AG04450 (cell line): ENCODE data around the gene ZNF764. TPM values are rescaled to one million over a fixed set of nuclear protein-coding genes. Genes with fewer than 3 reads are reported as not detected.
A peak's percentile ranks its signal among the peaks of the same experiment; 100 is the strongest.

Experiments
- CTCF ChIA-PET: fragments of 300-600, 350-600 bp; formaldehyde crosslinking; extraction: SDS; loops from one replicate; lab custom pipeline; 2022; ENCODE audit warnings: antibody characterized with exemption, inconsistent platforms; lab: Charles Lee
- POLR2A ChIA-PET: fragments of 350-600 bp; formaldehyde crosslinking; extraction: SDS; loops from one replicate; lab custom pipeline; 2021; ENCODE audit warnings: antibody characterized with exemption, inconsistent platforms; lab: Yijun Ruan, JAX
- DNase-seq: peaks from one replicate; pipeline ENCODE4 v3.0.0-alpha.2; 2011; ENCODE audit warnings: low read depth, low spot score
- H3K27ac ChIP-seq: one replicate; pipeline ENCODE4 v1.5.1; 2012; ENCODE audit warnings: low read depth, low read length, control low read depth
- H3K27me3 ChIP-seq: one replicate; pipeline ENCODE4 v1.6.0; 2012; ENCODE audit warnings: low read length; ENCODE audit not compliant: control insufficient read depth, insufficient read depth
- H3K4me3 ChIP-seq: 2 replicates; pipeline ENCODE4 v1.5.1; 2011; ENCODE audit warnings: mild to moderate bottlenecking, low read depth, low read length, control low read depth
- H3K9me3 ChIP-seq: 2 replicates; pipeline ENCODE4 v1.5.1; 2012; ENCODE audit warnings: low read length; ENCODE audit not compliant: control insufficient read depth, insufficient read depth
- CTCF ChIP-seq: IDR thresholded peaks from 2 replicates; pipeline ENCODE4 v1.5.1; 2011; ENCODE audit warnings: low read depth, low read length, control low read depth, inconsistent platforms
- polyA plus RNA-seq: library from polyadenylated mRNA; depleted of rRNA; stranded (reverse); fragments of >200 nt; gene quantifications from 2 replicates; pipeline ENCODE4 v1.2.3, GENCODE V29; 2011

Gene ZNF764
- polyA plus RNA-seq, 1 experiment: 2.5 TPM

- H3K27me3 ChIP-seq: no peaks in the 10 kb centered on the region
- no peak for DNase-seq
- H3K4me3 ChIP-seq: no peak overlapping the region
- no peak for TF ChIP-seq CTCF
- CTCF ChIA-PET: interaction anchor here (1.9 to 8.0 kb wide), 2 partner anchors 25 to 154 kb away, joined by 13 to 45 read pairs; no protein-coding TSS in a partner anchor
- POLR2A ChIA-PET: no interaction called here
- H3K9me3 ChIP-seq: no peaks in the 10 kb centered on the region
- no peak overlapping the region for H3K27ac ChIP-seq
These were observed 45.8 kb upstream of the ZNF764 start for GRCh38 chr16:30603945-30604315.

GRCh38 chr16:30602616-30603277, 44.6 kb upstream of the ZNF764 start:
- no peaks in the 10 kb centered on the region for H3K27me3 ChIP-seq
- no peak overlapping the region for H3K4me3 ChIP-seq
- H3K27ac ChIP-seq: peak overlapping the region; percentile 43
- no peak for DNase-seq
- POLR2A ChIA-PET: interaction anchor here (0.6 to 1.3 kb wide), 4 partner anchors 12 to 56 kb away, joined by 3 to 4 read pairs (median 4); partner anchors contain the start of genes FBRS and ZNF688
- TF ChIP-seq CTCF: no peak
- H3K9me3 ChIP-seq: no peaks in the 10 kb centered on the region
- CTCF ChIA-PET: interaction anchor here (0.7 to 8.0 kb wide), 5 partner anchors 11 to 193 kb away, joined by 3 to 45 read pairs (median 6); partner anchors contain the start of gene DCTPP1

- ChIA-PET CTCF (interaction anchor here (0.9 to 8.0 kb wide), 4 partner anchors 12 to 172 kb away, joined by 3 to 45 read pairs (median 6); partner anchors contain the start of gene DCTPP1), POLR2A (interaction anchor here (1.3 kb wide), 1 partner anchor 57 kb away, joined by 4 read pairs; the partner anchor contains the start of gene FBRS)
- H3K27ac ChIP-seq: no peak overlapping the region
These were observed 43.8 kb upstream of the ZNF764 start for GRCh38 chr16:30601966-30602365.

GRCh38 chr16:30600929-30601328, 42.8 kb upstream of the ZNF764 start:
- CTCF ChIA-PET: interaction anchor here (0.9 to 8.0 kb wide), 3 partner anchors 28 to 152 kb away, joined by 3 to 45 read pairs (median 5); no protein-coding TSS in a partner anchor
- H3K4me3 ChIP-seq: no peak overlapping the region
- TF ChIP-seq CTCF: no peak
- no peak for DNase-seq
- no peaks in the 10 kb centered on the region for H3K27me3 ChIP-seq
- H3K27ac ChIP-seq: no peak overlapping the region
- POLR2A ChIA-PET: no interaction called here
- no peaks in the 10 kb centered on the region for H3K9me3 ChIP-seq

More at GRCh38 chr16:30601966-30602365, 43.8 kb upstream of the ZNF764 start:
- H3K4me3 ChIP-seq: no peak overlapping the region
- H3K27me3 ChIP-seq: no peaks in the 10 kb centered on the region
- no peak for TF ChIP-seq CTCF
- no peak for DNase-seq
- no peaks in the 10 kb centered on the region for H3K9me3 ChIP-seq

- no peak for TF ChIP-seq CTCF
- Histone ChIP-seq H3K4me3 (no peak overlapping the region), H3K27me3 (no peaks in the 10 kb centered on the region), H3K27ac (no peak overlapping the region), H3K9me3 (no peaks in the 10 kb centered on the region)
- DNase-seq: no peak
- ChIA-PET POLR2A (interaction anchor here (0.7 kb wide), 1 partner anchor 71 kb away, joined by 3 read pairs; no protein-coding TSS in a partner anchor), CTCF (interaction anchor here (0.9 to 8.0 kb wide), 3 partner anchors 9 to 151 kb away, joined by 3 to 45 read pairs (median 4); no protein-coding TSS in a partner anchor)
These were observed 42.0 kb upstream of the ZNF764 start for GRCh38 chr16:30600215-30600614.
